Endometrial microvascular endothelial cells (primary cell): ENCODE results near the gene LRRC26. TPM values are rescaled to one million over a fixed set of nuclear protein-coding genes. Genes with fewer than 3 reads are reported as not detected.
"Not testable (repeated sequence)": the region's sequence is repeated elsewhere in the genome, so short reads cannot be mapped to it uniquely, and the experiment has no call there.

Source experiments
- in situ Hi-C: cut with HindIII; loops from 2 replicates; pipeline ENCODE4 v1.10.0; 2017; ENCODE audit warnings: low sequenced_read_pairs, low pct_unique_long_range_greater_than_20kb; ENCODE audit errors: inconsistent ontology term
- total RNA-seq: library from RNA; depleted of rRNA; stranded (reverse); fragments of >200 nt; gene quantifications from one replicate; pipeline ENCODE4 v1.2.3, GENCODE V29; 2015; ENCODE audit errors: inconsistent ontology term

Gene LRRC26
- total RNA-seq, 1 donor from 2014 or later = not detected

DNA sequence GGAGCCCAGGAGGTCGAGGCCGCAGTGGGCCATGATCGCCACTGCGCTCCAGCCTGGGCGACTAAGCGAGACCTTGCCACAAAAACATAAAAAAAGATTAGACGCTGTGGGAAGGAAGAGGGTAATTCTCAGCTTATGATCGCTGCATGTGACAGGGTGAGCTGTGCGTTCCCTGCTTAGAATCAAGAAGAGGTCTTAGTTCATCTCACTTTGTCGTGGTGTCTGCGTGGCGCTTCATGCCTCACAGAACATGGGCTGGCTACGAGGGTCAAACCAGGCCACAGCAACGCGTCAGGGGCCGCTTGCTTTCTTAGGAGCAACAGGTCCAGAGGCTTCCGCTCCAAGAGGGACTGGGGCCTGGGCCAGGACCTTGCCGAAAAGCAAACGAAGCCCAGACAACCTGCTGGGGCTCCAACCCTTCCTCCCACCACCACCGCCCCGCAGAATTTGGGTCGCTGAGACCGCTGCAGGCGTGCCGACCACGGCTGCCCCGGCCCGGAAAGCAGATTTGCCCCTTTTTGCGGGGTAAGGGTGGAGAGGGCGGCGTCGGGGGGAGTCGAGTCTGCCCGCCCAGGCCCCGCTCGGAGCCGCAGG is 40.9 kb downstream of the LRRC26 start:
- in situ Hi-C loops = no loop called here

DNA sequence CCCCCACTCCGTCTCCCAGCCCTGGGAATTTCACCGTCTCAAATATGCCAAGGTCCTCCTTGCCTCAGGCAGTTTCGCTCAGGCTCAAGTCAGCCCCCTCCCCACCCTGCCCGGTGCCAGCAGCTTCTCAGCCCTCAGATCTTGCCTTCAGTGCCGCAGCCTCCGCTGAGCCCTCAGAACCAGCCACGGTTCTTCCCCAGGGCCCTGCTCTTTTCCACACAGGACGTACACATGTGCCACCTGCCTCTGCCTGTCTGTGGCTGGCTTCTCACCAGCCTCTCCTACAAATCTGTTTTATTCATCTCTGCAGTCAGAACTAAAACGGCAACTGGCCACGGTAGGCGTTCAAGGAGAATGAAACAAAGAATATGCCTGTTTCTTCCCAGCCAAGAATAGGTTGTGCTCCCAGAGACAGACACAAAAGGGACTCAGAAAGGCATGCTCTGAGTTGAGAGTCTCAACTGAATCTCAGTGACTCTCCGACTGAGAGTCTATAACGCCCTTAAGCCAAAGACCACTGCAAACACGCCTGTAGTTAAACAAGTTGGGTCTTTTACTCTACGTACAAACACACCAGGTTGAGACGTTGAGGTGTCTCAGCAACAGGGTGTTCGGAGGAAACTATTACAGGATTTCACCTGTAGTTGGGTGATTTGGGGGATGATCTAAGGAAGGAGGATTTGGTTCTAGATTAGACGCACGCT is 41.5 kb downstream of the LRRC26 start:
- in situ Hi-C loops = no loop called here

DNA sequence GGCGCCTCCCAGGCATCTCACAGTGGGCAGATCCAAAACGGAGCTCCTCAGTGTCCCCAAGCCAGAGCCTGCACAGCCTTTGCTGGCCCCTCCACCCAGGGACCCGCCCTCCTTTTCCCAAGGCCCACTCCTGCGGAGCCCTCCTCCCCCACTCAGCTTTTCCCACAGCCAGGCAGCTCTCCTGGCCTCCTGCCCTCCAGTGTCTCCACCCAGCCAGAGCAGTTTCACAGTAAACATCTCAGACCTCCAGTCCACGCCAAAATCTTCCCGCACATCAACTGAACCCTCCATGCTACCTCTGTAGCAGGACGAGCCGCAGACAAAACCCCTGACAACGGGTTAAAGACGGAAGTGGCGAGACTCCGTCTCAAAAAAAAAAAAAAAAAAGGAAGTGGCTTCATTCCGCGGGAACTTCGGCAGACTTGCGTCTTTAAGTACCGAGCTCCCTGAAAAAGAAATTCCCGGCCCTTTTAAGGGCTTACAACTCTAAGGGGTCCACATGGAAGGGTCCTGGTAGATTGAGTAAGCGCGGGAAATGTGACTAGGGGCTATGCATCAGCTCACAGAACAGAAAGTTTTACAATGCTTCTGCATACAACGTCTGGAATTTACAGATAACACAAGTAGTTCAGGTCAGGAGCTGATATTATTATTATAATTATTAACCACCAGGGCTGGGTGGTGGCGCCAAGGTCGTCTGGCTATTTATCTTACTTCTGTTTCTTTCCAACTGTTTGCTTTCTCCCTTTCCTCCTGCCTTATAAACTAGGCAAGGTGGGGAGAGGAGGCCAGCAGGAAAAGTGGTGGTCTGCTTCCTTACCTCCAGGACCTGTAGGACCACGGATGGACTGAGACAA is 42.3 kb downstream of the LRRC26 start:
- in situ Hi-C loops = no loop called here

DNA sequence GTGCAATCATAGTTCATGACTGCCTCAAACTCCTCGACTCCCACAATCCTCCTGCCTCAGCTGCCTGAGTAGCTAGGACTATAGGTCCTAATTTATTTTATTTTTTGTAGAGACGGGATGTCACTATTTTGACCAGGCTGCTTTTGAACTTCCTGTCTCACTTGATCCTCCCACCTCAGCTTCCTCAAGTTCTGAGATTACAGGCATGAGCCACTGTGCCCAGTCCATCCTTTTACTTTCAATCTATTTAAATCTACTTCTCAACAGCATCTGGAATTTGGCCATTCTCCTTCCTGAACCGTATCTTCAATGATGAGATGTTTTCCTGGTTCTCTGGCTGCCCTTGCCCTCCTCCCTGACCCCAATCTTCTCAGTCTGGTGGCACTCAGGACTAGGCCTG is 43.1 kb downstream of the LRRC26 start:
- in situ Hi-C loops = no loop called here

DNA sequence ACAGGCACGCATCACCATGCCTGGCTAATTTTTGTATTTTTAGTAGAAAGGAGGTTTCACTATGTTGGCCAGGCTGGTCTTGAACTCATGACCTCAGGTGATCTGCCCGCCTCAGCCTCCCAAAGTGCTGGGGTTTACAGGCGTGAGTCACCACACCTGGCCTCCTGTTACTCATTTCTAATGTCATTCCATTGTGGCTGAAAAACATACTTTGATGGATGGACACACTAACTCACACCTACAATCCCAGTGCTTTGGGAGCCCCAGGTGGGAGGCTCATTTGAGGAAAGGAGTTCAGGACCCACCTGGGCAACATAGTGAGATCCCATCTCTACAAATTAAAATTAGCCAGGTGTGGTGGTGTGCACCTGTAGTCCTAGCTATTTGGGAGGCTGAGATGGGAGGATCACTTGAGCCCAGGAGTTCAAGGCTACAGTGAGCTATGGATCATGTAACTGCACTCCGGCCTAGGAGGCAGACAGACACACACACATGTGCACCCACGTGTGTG is 45.8 kb downstream of the LRRC26 start:
- in situ Hi-C loops = not testable (repeated sequence)

DNA sequence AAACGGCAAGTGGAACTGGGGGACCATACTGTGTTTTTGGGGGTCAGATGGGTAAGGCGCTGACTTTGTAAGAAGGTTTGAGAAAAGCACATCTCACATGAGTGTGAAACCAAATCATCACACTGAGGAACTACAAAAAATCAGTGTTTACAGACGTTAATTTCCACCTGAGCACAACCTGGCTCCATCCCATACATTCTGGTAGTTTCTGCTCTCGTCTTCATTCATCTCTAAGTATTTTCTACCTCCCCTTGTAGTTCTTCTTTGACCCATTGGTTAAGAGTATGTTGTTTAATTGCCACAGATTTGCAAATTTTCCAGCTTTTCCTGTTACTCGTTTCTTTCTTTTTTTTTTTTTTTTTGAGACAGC is 46.4 kb downstream of the LRRC26 start:
- in situ Hi-C loops = no loop called here

DNA sequence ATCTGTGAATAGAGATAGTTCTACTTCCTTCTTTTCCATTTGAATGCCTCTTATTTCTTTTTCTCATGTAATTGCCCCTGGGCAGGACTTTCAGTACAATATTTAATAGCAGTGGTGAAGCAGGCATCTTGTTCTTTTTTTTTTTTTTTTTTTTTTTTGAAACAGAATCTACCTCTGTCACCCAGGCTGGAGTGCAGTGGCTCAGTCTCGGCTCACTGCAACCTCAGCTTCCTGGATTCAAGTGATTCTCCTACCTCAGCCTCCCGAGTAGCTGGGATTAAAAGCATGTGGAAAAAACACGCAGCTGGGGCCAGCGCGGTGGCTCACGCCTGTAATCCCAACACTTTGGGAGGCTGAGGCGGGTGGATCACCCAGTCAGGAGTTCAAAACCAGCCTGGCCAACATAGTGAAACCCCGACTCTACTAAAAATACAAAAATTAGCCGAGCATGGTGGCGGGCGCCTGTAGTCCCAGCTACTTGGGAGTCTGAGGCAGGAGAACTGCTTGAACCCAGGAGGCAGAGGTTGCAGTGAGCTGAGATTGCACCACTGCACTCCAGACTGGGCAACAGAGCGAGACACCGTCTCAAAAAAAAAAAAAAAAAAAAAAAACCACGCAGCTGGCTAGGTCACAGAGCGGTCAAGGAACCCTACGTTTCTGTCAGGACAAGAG is 46.9 kb downstream of the LRRC26 start:
- in situ Hi-C loops = not testable (repeated sequence)

DNA sequence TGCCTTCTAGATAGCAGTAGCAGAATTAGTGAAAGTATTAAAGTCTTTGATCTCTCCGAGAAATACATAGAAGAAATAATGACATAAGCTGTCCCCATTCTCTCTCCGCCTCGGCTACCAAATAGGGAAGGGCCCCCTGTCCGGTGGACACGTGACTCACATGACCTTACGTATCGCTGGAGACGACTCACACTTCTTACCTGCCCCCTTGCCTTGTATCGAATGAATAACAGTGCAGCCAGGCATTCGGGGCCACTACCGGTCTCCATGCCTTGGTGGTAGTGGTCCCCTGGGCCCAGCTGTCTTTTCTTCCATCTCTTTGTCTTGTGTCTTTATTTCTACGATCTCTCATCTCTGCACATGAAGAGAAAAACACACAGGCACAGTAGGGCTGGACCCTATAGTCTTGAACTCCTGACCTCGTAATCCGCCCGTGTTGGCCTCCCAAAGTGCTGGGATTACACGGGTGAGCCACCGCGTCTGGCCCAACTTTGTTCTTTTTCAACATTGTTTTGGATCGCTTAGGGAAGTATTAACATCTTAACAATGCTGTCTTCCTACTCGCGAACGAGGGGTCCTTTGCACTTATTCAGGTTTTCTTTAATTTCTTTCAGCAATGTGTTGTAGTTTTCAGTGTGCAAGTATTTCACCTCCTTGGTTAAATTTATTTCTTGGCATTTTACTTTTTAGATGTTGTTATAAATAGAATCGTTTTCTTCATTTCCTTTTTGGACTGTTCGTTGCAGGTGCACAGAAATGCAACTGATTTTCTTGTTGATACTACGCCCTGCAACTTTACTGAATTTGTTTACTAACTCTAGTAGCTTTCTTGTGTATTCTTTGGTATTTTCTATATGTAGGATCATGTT is 47.7 kb downstream of the LRRC26 start:
- in situ Hi-C loops = not testable (repeated sequence)

Other genes with a start within 250 kb of the LRRC26 start
- gene FBXW5, start 225.3 kb downstream of the LRRC26 start, total RNA-seq = 212 TPM
- not detected for gene C8G, start 224.8 kb downstream of the LRRC26 start, total RNA-seq
- gene LCN12, start 217.8 kb downstream of the LRRC26 start, total RNA-seq = not detected
- not detected for gene PTGDS, start 192.5 kb downstream of the LRRC26 start, total RNA-seq
- not detected for gene LCNL1, start 187.1 kb downstream of the LRRC26 start, total RNA-seq
- gene PAXX, start 177.6 kb downstream of the LRRC26 start, total RNA-seq = 49.0 TPM
- gene CLIC3, start 173.5 kb downstream of the LRRC26 start, total RNA-seq = 4.8 TPM
- gene ABCA2, start 141.8 kb downstream of the LRRC26 start, total RNA-seq = 4.0 TPM
- not detected for gene FUT7, start 138.0 kb downstream of the LRRC26 start, total RNA-seq
- gene NPDC1, start 123.9 kb downstream of the LRRC26 start, total RNA-seq = 65.7 TPM
- gene ENTPD2, start 116.0 kb downstream of the LRRC26 start, total RNA-seq = not detected
- gene SAPCD2, start 99.5 kb downstream of the LRRC26 start, total RNA-seq = 38.5 TPM
- gene UAP1L1, start 92.5 kb downstream of the LRRC26 start, total RNA-seq = 13.8 TPM
- gene MAN1B1, start 83.1 kb downstream of the LRRC26 start, total RNA-seq = 106 TPM
- 99.2 TPM for gene DPP7, start 55.3 kb downstream of the LRRC26 start, total RNA-seq
- gene GRIN1, start 30.9 kb downstream of the LRRC26 start, total RNA-seq = not detected
- not detected for gene TMEM210, start 2.0 kb upstream of the LRRC26 start, total RNA-seq
- gene ANAPC2, start 18.5 kb upstream of the LRRC26 start, total RNA-seq = 14.9 TPM
- 117 TPM for gene SSNA1, start 18.6 kb upstream of the LRRC26 start, total RNA-seq
- gene TPRN, start 30.7 kb upstream of the LRRC26 start, total RNA-seq = 8.8 TPM
- 28.1 TPM for gene TMEM203, start 35.6 kb upstream of the LRRC26 start, total RNA-seq
- gene NDOR1, start 35.6 kb upstream of the LRRC26 start, total RNA-seq = 19.6 TPM
- not detected for gene RNF208, start 52.2 kb upstream of the LRRC26 start, total RNA-seq
- not detected for gene CYSRT1, start 55.1 kb upstream of the LRRC26 start, total RNA-seq
- gene RNF224, start 57.5 kb upstream of the LRRC26 start, total RNA-seq = not detected
- gene SLC34A3, start 60.9 kb upstream of the LRRC26 start, total RNA-seq = not detected
- 1,061 TPM for gene TUBB4B, start 71.2 kb upstream of the LRRC26 start, total RNA-seq
- not detected for gene STPG3, start 81.2 kb upstream of the LRRC26 start, total RNA-seq
- gene NELFB, start 85.3 kb upstream of the LRRC26 start, total RNA-seq = 72.0 TPM
- 53.1 TPM for gene TOR4A, start 107.7 kb upstream of the LRRC26 start, total RNA-seq
- 16.1 TPM for gene NRARP, start 132.2 kb upstream of the LRRC26 start, total RNA-seq